ENCODE results near the gene POM121. TPM values are rescaled to one million over a fixed set of nuclear protein-coding genes. Genes with fewer than 3 reads are reported as not detected.
A peak's percentile ranks its signal among the peaks of the same experiment; 100 is the strongest.
"Not testable (repeated sequence)": the region's sequence is repeated elsewhere in the genome, so short reads cannot be mapped to it uniquely, and the experiment has no call there.

POM121 gene
- total RNA-seq = 10 to 100 TPM in 6 of 8 experiments, 1 to 10 TPM in 2; 7.3 to 40.8 (median 13.8) TPM

DNA sequence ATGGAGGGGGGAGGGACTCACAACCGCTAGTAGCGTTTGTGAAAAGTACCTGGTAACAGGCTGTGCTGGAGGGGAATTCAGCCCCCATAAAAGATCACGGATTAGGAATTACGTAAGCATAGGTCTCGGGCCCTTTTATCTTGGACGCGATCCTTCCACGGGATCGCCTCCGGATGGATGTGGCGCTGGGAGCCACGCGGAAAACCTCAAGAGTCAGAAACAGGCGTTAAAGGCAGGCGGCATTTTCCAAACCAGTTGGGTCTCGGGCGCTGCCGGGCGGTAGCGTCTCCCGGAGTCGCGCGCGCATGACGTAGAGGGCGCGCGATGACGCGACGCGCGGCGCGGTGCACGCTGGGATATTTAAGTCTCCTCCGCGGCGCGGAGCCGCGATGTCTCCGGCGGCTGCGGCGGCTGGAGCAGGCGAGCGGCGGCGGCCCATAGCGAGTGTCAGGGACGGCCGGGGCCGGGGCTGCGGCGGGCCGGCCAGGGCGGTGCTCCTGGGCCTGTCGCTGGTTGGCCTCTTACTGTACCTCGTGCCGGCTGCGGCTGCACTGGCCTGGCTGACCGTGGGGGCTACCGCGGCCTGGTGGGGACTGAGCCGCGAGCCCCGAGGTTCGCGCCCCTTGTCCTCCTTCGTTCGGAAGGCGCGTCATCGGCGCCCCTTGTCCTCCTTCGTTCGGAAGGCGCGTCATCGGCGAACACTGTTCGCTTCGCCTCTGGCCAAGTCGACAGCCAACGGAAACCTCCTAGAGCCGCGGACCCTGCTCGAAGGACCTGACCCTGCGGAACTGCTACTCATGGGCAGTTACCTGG is at the start of gene POM121:
Gene POM121 (plus strand): TSS at position 363 of the 813 bp plus-strand sequence. CDS start 27 bp downstream, at position 390.
- Histone ChIP-seq H3K27ac (peak within 1 kb of the TSS; percentile 86 to 87), H3K4me1 (replicated peaks in 1 of 2) (peaks cover 10 to 11% of the 10 kb centered on the region in 2 donors), H3K4me3 (peak within 1 kb of the TSS; percentile 68 to 93 (median 83))
- peak; percentile 83 to 95 (median 90) for ATAC-seq (replicated peaks in 6 of 8)
- 0 to 2% (median 0%) methylated on average over 2 to 14 of the region's 91 CpGs; no CpG with 5 or more reads in 2 of the 10 experiments for WGBS, 10 experiments
- in situ Hi-C loops (cut with MboI; ENCODE audit: low pct_unique_long_range_greater_than_20kb in 2 of 9, low sequenced_read_pairs in 9 of 9, unreplicated experiment in 9 of 9) = no loop called here

- Histone ChIP-seq H3K27ac (peak overlapping the region; percentile 61 to 96), H3K4me3 (peak overlapping the region; percentile 46 to 98 (median 52))
- H3K4me1 ChIP-seq (replicated peaks in 1 of 2); in situ Hi-C loops (cut with MboI; ENCODE audit: low pct_unique_long_range_greater_than_20kb in 2 of 9, low sequenced_read_pairs in 9 of 9, unreplicated experiment in 9 of 9): not testable (repeated sequence)
- WGBS, 10 experiments = no CpG with 5 or more reads among the region's 59 CpGs
- ATAC-seq (replicated peaks in 6 of 8) = peak; percentile 99 to 100 (median 100)
These were observed 45.7 kb upstream of the POM121 start for GRCh38 chr7:72879079-72879736.

- 0% methylated on average over 11 to 15 of the region's 35 CpGs; no CpG with 5 or more reads in 8 of the 10 experiments for WGBS, 10 experiments
- H3K4me1 ChIP-seq (replicated peaks in 1 of 2); ATAC-seq (replicated peaks in 6 of 8); in situ Hi-C loops (cut with MboI; ENCODE audit: low pct_unique_long_range_greater_than_20kb in 2 of 9, low sequenced_read_pairs in 9 of 9, unreplicated experiment in 9 of 9): not testable (repeated sequence)
- Histone ChIP-seq H3K4me3 (peak overlapping the region; percentile 47 to 98 (median 52)), H3K27ac (peak overlapping the region; percentile 81 to 96)
These were observed 45.1 kb upstream of the POM121 start for GRCh38 chr7:72879737-72880215.

- 75 to 100% (median 94%) methylated on average over 1 to 3 of the region's 4 CpGs; no CpG with 5 or more reads in 4 of the 10 experiments for WGBS, 10 experiments
- H3K4me1 ChIP-seq (replicated peaks in 1 of 2); in situ Hi-C loops (cut with MboI; ENCODE audit: low pct_unique_long_range_greater_than_20kb in 2 of 9, low sequenced_read_pairs in 9 of 9, unreplicated experiment in 9 of 9); H3K27ac ChIP-seq; H3K4me3 ChIP-seq; ATAC-seq (replicated peaks in 6 of 8): not testable (repeated sequence)
These were observed 33.1 kb upstream of the POM121 start for GRCh38 chr7:72891750-72892149.

GRCh38 chr7:72904740-72905139 is 20.2 kb upstream of the POM121 start:
- H3K4me1 ChIP-seq (replicated peaks in 1 of 2); in situ Hi-C loops (cut with MboI; ENCODE audit: low pct_unique_long_range_greater_than_20kb in 2 of 9, low sequenced_read_pairs in 9 of 9, unreplicated experiment in 9 of 9); H3K27ac ChIP-seq; ATAC-seq (replicated peaks in 6 of 8); H3K4me3 ChIP-seq: not testable (repeated sequence)
- 81 to 100% methylated on average over 3 to 6 of the region's 6 CpGs; no CpG with 5 or more reads in 8 of the 10 experiments for WGBS, 10 experiments

DNA sequence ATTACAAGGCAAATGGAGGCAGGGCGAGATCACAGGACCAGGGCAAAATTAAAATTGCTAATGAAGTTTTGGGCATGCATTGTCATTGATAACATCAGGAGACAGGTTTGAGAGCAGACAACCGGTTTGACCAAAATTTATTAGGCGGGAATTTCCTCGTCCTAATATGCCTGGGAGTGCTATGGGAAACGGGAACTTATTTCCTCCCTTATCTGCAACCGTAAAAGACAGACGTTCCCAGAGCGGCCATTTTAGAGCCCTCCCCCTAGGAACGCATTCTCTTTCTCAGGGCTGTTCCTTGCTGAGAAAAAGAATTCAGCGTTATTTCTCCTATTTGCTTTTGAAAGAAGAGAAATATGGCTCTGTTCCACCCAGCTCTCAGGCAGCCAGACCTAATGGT is 16.5 kb upstream of the POM121 start:
- H3K4me3 ChIP-seq; H3K4me1 ChIP-seq (replicated peaks in 1 of 2); H3K27ac ChIP-seq; in situ Hi-C loops (cut with MboI; ENCODE audit: low pct_unique_long_range_greater_than_20kb in 2 of 9, low sequenced_read_pairs in 9 of 9, unreplicated experiment in 9 of 9); ATAC-seq (replicated peaks in 6 of 8): not testable (repeated sequence)
- WGBS, 10 experiments = 67 to 96% (median 80%) methylated on average over 1 to 10 of the region's 10 CpGs; no CpG with 5 or more reads in 2 of the 10 experiments

- WGBS, 10 experiments = no CpG with 5 or more reads among the region's 12 CpGs
- H3K4me3 ChIP-seq; H3K27ac ChIP-seq; ATAC-seq (replicated peaks in 6 of 8); in situ Hi-C loops (cut with MboI; ENCODE audit: low pct_unique_long_range_greater_than_20kb in 2 of 9, low sequenced_read_pairs in 9 of 9, unreplicated experiment in 9 of 9); H3K4me1 ChIP-seq (replicated peaks in 1 of 2): not testable (repeated sequence)
These were observed 13.5 kb upstream of the POM121 start for GRCh38 chr7:72911395-72911794.

GRCh38 chr7:72913750-72914149 is 11.1 kb upstream of the POM121 start:
- 89 to 100% (median 92%) methylated on average over 1 to 8 of the region's 10 CpGs; no CpG with 5 or more reads in 2 of the 10 experiments for WGBS, 10 experiments
- H3K4me3 ChIP-seq; H3K27ac ChIP-seq; ATAC-seq (replicated peaks in 6 of 8); in situ Hi-C loops (cut with MboI; ENCODE audit: low pct_unique_long_range_greater_than_20kb in 2 of 9, low sequenced_read_pairs in 9 of 9, unreplicated experiment in 9 of 9): not testable (repeated sequence)
- H3K4me1 ChIP-seq (replicated peaks in 1 of 2) = peaks cover 11 to 20% of the 10 kb centered on the region in 2 donors

- H3K27ac ChIP-seq; in situ Hi-C loops (cut with MboI; ENCODE audit: low pct_unique_long_range_greater_than_20kb in 2 of 9, low sequenced_read_pairs in 9 of 9, unreplicated experiment in 9 of 9); H3K4me3 ChIP-seq: not testable (repeated sequence)
- ATAC-seq (replicated peaks in 6 of 8) = peak in 7 of 8 experiments; percentile 41 to 98 (median 69)
- 20 to 100% (median 94%) methylated on average over 1 to 5 of the region's 9 CpGs; no CpG with 5 or more reads in 1 of the 10 experiments for WGBS, 10 experiments
- H3K4me1 ChIP-seq (replicated peaks in 1 of 2) = peaks cover 11 to 20% of the 10 kb centered on the region in 2 donors
These were observed 10.0 kb upstream of the POM121 start for GRCh38 chr7:72914756-72915525.

- in situ Hi-C loops (cut with MboI; ENCODE audit: low pct_unique_long_range_greater_than_20kb in 2 of 9, low sequenced_read_pairs in 9 of 9, unreplicated experiment in 9 of 9) = no loop called here
These were observed 5.6 kb upstream of the POM121 start for GRCh38 chr7:72919256-72919775.

DNA sequence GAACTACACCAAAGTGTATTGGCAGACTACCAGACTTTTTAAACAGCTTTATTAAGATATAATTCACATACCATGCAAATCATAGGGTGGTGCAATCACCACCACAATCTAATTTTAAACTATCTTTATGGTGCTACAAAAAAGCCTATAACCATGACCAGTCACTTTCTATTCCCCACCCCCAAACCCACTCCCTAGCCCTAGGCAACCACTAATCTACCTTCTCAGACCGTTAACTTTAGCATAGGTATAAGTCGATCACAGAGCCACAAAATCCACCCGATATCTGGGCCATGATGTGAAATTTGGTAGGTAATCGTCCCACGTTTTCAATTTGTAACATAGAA is 536 bp upstream of the POM121 start:
- H3K4me1 ChIP-seq (replicated peaks in 1 of 2) = peaks cover 10 to 11% of the 10 kb centered on the region in 2 donors
- H3K4me3 ChIP-seq = peak overlapping the region; percentile 68 to 93 (median 83)
- WGBS, 10 experiments = 0 to 2% (median 0%) methylated on average over 1 to 5 of the region's 5 CpGs; no CpG with 5 or more reads in 3 of the 10 experiments
- H3K27ac ChIP-seq = peak overlapping the region; percentile 86 to 87
- ATAC-seq (replicated peaks in 6 of 8) = peak in 5 of 8 experiments; percentile 1 to 67 (median 16)
- in situ Hi-C loops (cut with MboI; ENCODE audit: low pct_unique_long_range_greater_than_20kb in 2 of 9, low sequenced_read_pairs in 9 of 9, unreplicated experiment in 9 of 9) = no loop called here

More at GRCh38 chr7:72919256-72919775, 5.6 kb upstream of the POM121 start:
- Histone ChIP-seq H3K4me3 (no peak overlapping the region), H3K27ac (no peak overlapping the region), H3K4me1 (replicated peaks in 1 of 2) (peaks cover 15 to 26% of the 10 kb centered on the region in 2 donors)
- no peak for ATAC-seq (replicated peaks in 6 of 8)
- WGBS, 10 experiments = 92 to 100% (median 98%) methylated on average over 2 to 4 of the region's 4 CpGs; no CpG with 5 or more reads in 3 of the 10 experiments

DNA sequence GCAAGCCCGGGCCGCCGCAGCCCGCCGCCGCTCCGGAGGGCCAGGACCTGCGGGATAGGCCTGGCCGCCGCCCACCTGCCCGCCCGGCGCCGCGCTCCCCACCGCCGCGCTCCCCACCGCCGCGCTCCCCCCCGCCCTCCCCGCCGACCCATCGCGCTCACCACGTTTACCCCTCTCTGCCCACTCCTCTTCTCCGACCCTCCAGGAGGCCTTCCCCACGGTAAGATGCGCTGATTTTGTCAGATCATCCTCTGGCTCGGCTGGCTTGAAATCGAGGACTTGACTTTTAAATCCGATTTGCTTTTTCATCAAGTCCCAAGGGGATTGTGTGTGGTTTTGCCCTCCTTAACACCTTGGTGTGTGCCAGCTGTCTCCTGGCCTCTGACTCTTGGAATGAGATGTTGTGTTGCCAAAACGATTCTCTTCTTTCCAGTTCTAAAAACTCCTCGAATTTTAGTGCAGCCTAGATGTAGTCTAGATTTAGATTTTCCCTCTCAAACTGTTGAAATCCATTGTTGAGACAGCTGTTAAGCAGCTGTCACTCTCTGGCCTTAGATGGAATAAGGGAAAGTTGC is 738 bp downstream of the POM121 start:
- in situ Hi-C loops (cut with MboI; ENCODE audit: low pct_unique_long_range_greater_than_20kb in 2 of 9, low sequenced_read_pairs in 9 of 9, unreplicated experiment in 9 of 9) = no loop called here
- H3K4me3 ChIP-seq = peak overlapping the region; percentile 68 to 93 (median 83)
- H3K27ac ChIP-seq = peak overlapping the region; percentile 86 to 87
- WGBS, 10 experiments = 0 to 12% (median 0%) methylated on average over 1 to 5 of the region's 35 CpGs; no CpG with 5 or more reads in 1 of the 10 experiments
- ATAC-seq (replicated peaks in 6 of 8) = no peak
- H3K4me1 ChIP-seq (replicated peaks in 1 of 2) = peaks cover 10 to 11% of the 10 kb centered on the region in 2 donors

All from motor neuron (in vitro differentiated cells).